ENCODE results near the gene TBX5.

The TBX5 gene

DNA sequence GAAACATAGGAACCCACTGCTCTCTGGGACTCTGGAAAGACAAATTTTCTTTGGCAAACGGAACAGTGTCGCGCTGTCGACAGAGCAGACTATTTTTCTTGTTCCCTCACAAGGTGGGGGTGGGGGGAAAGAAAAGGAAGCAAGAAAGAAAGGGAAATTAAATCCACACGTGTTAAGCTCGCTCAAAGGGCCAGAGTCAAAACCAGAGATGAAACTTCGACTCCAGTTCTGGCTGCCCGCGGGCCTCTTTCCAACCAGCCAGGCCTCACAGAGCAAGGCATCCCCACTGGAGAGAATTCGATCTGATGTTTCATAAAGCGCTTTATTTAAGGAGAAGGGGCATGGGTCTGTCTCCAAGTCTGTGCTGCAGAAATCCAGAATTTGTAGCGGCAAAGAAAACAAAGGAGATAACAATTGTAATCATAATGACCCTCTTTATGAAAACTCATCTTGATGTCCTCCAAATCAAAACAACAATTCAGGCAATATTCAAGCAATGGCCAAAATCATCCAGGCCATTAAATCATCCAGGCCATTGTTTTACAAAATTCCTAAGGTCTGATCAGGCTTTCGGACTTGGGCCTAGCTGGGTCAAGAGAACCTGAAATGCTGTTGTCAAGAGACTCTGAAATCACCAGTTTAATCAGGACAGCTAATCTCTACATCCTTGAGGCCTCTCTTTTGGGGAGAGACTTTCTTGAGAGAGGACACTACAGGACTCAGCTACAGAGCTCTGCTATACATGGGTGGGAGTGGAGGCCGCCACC, 5.3 kb upstream of the TBX5 start:
- Histone ChIP-seq H3K36me3 (ENCODE audit: insufficient read depth, low read length) (no peaks in the 10 kb centered on the region), H3K4me1 (ENCODE audit: control insufficient read depth, insufficient read depth, low read length, unreplicated experiment) (no peaks in the 10 kb centered on the region), H2AFZ (ENCODE audit: low read length, unreplicated experiment) (no peak overlapping the region), H3K79me2 (ENCODE audit: control insufficient read depth, insufficient read depth, low read length, unreplicated experiment) (no peaks in the 10 kb centered on the region), H3K27me3 (ENCODE audit: insufficient read depth, low read length) (no peaks in the 10 kb centered on the region), H3K4me3 (ENCODE audit: low read depth, low read length) (no peak overlapping the region), H3K27ac (ENCODE audit: low read depth, low read length) (no peak overlapping the region)

DNA sequence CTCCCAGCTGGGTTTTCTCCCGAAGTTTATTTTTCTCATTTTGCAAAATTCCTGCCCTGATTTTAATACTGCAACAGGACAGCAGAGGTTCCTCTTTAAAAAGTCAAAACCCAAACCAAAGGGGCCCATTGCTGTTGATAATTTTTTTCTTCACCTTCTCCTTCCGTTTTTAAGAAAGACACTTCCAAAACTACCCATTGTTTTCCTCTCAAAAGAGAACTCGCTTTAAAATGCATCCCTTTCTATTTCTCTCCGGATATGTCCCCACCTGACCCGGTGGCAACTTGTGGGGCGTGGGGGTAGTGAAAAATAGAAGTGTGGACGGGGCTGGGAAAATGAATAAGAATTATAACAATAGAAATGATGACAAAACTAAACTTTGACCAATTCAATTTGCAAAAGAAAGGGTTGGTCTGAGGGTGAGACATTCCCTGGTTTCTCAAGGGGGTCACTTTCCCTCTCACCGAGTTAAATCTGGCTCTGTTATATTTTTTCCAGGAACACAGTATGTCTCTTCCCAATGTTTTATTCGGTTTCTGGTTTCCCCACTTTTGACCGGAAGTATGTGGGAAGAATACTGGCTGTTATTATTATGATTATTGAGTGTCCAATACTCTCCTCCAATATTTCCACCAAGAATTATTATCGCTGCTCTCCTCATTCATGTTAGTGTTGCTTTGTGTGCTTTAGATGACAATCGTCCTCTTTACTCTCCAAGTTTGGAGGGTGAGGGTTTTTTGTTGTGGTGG, 4.1 kb upstream of the TBX5 start:
- no peak overlapping the region for H3K27ac ChIP-seq (ENCODE audit: low read depth, low read length)
- H2AFZ ChIP-seq (ENCODE audit: low read length, unreplicated experiment) = no peak overlapping the region
- peaks cover 7% of the 10 kb centered on the region; the same call in 1 of the 2 replicates for H3K27me3 ChIP-seq (ENCODE audit: insufficient read depth, low read length)
- no peak overlapping the region for H3K4me3 ChIP-seq (ENCODE audit: low read depth, low read length)
- H3K4me1 ChIP-seq (ENCODE audit: control insufficient read depth, insufficient read depth, low read length, unreplicated experiment) = no peaks in the 10 kb centered on the region
- no peaks in the 10 kb centered on the region for H3K36me3 ChIP-seq (ENCODE audit: insufficient read depth, low read length)
- no peaks in the 10 kb centered on the region for H3K79me2 ChIP-seq (ENCODE audit: control insufficient read depth, insufficient read depth, low read length, unreplicated experiment)

DNA sequence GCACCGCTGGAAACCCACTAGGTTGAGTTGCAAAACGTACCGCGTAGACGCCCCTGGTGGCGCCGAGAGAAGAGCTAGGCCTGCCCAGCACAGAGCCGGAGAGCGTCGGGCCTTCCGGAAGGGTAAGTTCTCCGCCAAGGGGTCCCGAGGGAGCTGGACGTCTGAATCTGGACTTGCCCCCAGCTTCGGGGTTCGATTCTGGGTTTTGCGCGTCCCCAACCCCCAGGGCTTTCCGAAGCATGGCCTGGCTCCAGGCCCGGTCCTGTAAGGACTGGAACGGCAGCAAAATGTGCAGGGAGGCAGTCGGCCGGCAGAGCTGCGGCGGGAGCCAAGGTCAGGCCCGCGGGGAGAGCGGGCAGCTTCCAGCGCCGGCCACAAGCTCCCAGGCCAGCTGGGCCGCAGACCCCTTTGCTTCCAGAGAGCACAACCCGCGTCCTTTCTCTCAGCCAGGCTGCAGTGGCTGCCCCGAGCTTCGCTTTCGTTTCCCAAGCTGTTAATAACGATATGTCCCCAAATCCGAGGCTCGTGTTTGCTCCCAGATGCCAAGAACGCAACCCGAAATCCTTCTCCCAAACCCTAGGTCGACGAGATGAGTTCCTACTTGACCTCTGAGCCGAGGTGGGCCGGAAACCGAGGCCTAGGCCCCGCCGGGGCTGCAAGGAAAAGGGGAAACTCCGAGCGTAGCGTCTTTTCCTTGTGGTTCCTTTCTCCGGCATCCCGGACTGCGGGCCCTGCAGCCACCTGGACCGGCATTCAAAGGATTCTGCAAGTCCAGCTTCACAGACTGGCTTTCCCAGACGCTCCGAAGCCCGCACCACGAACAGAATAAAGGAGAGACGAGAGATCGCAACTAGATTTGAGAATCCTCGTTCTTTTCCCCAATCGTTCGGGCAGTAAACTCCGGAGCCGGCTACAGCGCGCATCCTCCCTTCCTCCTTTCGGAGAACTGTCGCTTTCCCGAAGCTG, 3.2 kb upstream of the TBX5 start:
- no peaks in the 10 kb centered on the region for H3K4me1 ChIP-seq (ENCODE audit: control insufficient read depth, insufficient read depth, low read length, unreplicated experiment)
- H3K79me2 ChIP-seq (ENCODE audit: control insufficient read depth, insufficient read depth, low read length, unreplicated experiment) = no peaks in the 10 kb centered on the region
- peak overlapping the region; percentile 45 for H3K4me3 ChIP-seq (ENCODE audit: low read depth, low read length)
- H3K36me3 ChIP-seq (ENCODE audit: insufficient read depth, low read length) = no peaks in the 10 kb centered on the region
- H3K27ac ChIP-seq (ENCODE audit: low read depth, low read length) = no peak overlapping the region
- peaks cover 13% of the 10 kb centered on the region for H3K27me3 ChIP-seq (ENCODE audit: insufficient read depth, low read length)
- peak overlapping the region; percentile 50 for H2AFZ ChIP-seq (ENCODE audit: low read length, unreplicated experiment)

DNA sequence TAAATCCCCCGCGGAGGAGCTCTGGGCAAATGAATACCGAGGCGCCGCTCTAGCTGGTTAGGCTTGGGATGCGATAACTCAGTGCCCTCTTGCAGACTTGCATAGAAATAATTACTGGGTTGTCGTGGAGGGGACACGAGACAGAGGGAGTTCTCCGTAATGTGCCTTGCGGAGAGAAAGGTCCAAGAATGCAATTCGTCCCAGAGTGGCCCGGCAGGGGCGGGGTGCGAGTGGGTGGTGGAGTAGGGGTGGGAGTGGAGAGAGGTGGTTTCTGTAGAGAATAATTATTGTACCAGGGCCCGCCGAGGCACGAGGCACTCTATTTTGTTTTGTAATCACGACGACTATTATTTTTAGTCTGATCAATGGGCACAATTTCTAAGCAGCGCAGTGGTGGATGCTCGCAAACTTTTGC, 2.5 kb upstream of the TBX5 start:
- Histone ChIP-seq H3K36me3 (ENCODE audit: insufficient read depth, low read length) (no peaks in the 10 kb centered on the region), H3K27me3 (ENCODE audit: insufficient read depth, low read length) (peaks cover 13% of the 10 kb centered on the region), H3K4me3 (ENCODE audit: low read depth, low read length) (no peak overlapping the region), H3K79me2 (ENCODE audit: control insufficient read depth, insufficient read depth, low read length, unreplicated experiment) (no peaks in the 10 kb centered on the region), H3K4me1 (ENCODE audit: control insufficient read depth, insufficient read depth, low read length, unreplicated experiment) (no peaks in the 10 kb centered on the region), H2AFZ (ENCODE audit: low read length, unreplicated experiment) (no peak overlapping the region), H3K27ac (ENCODE audit: low read depth, low read length) (no peak overlapping the region)

DNA sequence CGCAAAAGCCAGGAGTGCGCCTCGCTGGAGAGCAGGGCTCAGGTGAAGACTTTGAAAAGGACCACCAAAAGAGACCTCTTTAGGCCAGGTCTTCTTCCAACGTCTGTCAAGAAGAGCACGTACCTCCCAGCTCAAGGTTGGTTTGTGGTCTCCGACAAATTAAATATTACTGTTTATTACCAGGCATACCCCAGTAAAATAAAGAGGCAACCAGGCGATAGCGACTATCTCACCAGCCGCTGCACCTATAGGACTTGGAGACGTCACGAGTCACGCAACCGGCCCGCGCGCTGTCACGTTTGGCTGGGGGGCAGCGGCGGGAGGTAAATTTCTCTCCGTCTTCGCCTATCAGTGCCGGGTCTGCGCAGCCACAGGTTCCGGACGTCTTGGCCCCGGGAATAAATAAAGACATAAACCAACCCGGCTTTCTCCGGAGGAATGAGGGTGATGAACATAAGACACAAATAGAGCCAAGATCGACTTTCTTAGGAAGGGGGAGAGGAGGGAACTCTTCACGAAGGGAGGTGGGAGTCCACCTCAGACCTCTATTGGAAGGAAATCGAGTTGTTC, 2.0 kb upstream of the TBX5 start:
- Histone ChIP-seq H3K36me3 (ENCODE audit: insufficient read depth, low read length) (no peaks in the 10 kb centered on the region), H3K4me3 (ENCODE audit: low read depth, low read length) (no peak overlapping the region), H3K4me1 (ENCODE audit: control insufficient read depth, insufficient read depth, low read length, unreplicated experiment) (no peaks in the 10 kb centered on the region), H3K79me2 (ENCODE audit: control insufficient read depth, insufficient read depth, low read length, unreplicated experiment) (no peaks in the 10 kb centered on the region), H3K27ac (ENCODE audit: low read depth, low read length) (no peak overlapping the region), H2AFZ (ENCODE audit: low read length, unreplicated experiment) (no peak overlapping the region), H3K27me3 (ENCODE audit: insufficient read depth, low read length) (peaks cover 13% of the 10 kb centered on the region)

DNA sequence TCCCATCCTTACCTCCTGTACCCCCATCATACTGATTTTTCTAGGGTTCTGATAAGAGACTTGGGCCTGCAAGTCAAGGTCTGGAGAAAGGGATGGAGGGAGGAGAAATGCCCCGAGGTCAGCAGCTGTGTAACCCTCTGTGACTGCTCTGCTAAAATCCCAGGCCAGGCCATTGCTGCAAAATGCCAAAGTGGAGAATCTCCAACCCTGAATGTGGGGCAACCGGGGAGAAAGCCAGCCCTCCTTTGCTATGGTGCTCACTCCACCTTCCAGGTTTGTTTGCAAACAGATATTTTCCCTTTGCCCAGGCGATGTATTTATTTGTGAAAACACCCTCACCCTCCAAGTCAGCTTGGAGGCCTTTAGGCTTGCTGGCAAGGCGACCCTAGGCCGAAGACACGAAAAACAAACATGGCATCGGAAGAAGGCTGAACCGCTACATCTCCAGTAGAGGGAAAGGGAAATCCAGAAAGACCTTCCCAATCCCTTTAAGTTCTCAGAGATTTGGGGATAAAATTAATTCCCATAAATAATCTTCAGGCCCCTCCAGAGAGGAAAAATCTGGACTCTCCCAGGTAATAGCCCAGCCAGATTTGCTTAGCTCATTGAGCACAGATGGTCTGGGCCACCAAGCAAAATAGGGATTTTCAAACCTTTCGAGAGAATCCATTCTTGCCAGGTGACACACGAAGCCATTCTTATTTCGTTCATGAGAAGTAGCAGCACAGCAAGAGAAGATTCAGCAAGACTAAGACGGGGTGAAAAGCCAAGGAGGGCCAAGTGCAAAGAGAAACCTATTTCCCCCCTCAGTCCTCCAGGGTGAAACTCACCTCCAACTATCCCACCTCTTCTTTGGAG, 1.3 kb upstream of the TBX5 start:
- Histone ChIP-seq H3K27ac (ENCODE audit: low read depth, low read length) (no peak overlapping the region), H2AFZ (ENCODE audit: low read length, unreplicated experiment) (no peak overlapping the region), H3K79me2 (ENCODE audit: control insufficient read depth, insufficient read depth, low read length, unreplicated experiment) (no peaks in the 10 kb centered on the region), H3K36me3 (ENCODE audit: insufficient read depth, low read length) (no peaks in the 10 kb centered on the region), H3K27me3 (ENCODE audit: insufficient read depth, low read length) (peaks cover 13% of the 10 kb centered on the region), H3K4me3 (ENCODE audit: low read depth, low read length) (no peak overlapping the region), H3K4me1 (ENCODE audit: control insufficient read depth, insufficient read depth, low read length, unreplicated experiment) (no peaks in the 10 kb centered on the region)

DNA sequence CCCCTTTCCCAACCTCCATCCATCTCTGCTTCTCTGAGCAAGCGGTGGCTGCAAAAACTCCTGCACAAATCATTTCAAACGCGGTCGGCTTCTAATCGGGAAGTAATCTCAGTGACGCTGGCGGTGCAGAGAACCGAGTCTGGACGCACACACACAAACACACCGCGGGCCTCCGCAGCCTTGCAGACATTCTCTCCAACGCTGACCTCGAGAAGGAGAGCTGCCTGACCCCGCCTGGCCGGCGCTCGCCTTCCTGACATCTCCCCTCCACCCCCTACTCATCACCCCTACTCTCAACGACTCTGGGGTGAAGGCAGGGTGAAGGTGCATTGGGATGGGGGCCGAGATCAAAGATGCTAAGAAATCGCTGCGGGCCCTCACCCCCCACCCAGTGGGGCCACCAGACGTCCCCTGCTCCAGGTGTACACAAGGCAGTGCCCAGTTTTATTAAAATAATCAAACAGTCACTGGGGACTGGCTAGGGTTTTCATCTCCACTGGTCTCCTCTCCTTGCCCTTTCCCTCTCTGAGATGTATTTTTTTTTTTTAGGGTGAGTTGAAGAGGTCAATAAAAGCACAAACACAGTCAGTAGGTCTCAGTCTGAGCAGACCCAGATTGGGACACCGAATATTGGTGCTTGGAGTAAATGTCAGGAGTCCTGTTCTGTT, 506 bp upstream of the TBX5 start:
- no peaks in the 10 kb centered on the region for H3K4me1 ChIP-seq (ENCODE audit: control insufficient read depth, insufficient read depth, low read length, unreplicated experiment)
- no peak overlapping the region for H3K27ac ChIP-seq (ENCODE audit: low read depth, low read length)
- peaks cover 13% of the 10 kb centered on the region for H3K27me3 ChIP-seq (ENCODE audit: insufficient read depth, low read length)
- H2AFZ ChIP-seq (ENCODE audit: low read length, unreplicated experiment) = no peak overlapping the region
- no peak overlapping the region for H3K4me3 ChIP-seq (ENCODE audit: low read depth, low read length)
- H3K36me3 ChIP-seq (ENCODE audit: insufficient read depth, low read length) = no peaks in the 10 kb centered on the region
- H3K79me2 ChIP-seq (ENCODE audit: control insufficient read depth, insufficient read depth, low read length, unreplicated experiment) = no peaks in the 10 kb centered on the region

DNA sequence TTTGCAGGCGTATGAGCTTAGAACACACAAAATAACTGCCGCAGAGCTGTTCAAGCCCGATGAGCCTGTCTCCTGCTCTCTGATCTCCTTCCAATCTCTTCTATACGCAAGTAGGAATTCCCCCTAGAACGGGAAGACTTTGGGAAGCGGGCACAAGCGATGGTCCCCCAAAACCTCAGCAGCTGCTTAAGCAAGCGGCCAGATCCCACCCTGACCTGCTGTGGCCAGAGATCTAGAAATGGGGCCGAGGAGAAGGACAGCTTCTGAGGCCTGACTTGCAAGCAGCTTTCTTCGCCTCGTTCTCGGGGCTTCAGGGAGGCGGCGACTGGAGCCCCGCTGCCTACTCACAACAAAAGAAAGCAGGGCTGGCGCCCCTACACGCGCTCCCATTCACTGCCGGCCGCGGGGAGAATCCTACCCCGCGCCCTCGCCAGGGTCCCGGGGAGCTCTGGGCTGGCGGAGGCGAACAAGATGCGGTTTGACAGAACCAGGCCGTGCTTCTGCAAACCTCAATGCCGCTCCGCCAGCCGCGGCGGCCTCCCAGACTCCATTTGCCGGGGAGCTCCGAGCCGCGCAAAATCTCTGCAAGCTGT, 922 bp downstream of the TBX5 start:
- H3K27ac ChIP-seq (ENCODE audit: low read depth, low read length) = no peak overlapping the region
- peak overlapping the region; percentile 25 for H2AFZ ChIP-seq (ENCODE audit: low read length, unreplicated experiment)
- no peaks in the 10 kb centered on the region for H3K4me1 ChIP-seq (ENCODE audit: control insufficient read depth, insufficient read depth, low read length, unreplicated experiment)
- peaks cover 13% of the 10 kb centered on the region for H3K27me3 ChIP-seq (ENCODE audit: insufficient read depth, low read length)
- H3K4me3 ChIP-seq (ENCODE audit: low read depth, low read length) = peak overlapping the region; percentile 71
- H3K79me2 ChIP-seq (ENCODE audit: control insufficient read depth, insufficient read depth, low read length, unreplicated experiment) = no peaks in the 10 kb centered on the region
- no peaks in the 10 kb centered on the region for H3K36me3 ChIP-seq (ENCODE audit: insufficient read depth, low read length)

Measured in ACC112 (cell line).